Nephron (organoid): Measurements from ENCODE around the gene SECISBP2.
A peak's percentile ranks its signal among the peaks of the same experiment; 100 is the strongest.

Experiments
- H3K27ac Mint-ChIP-seq, 3 experiments: 2 replicates each; pipeline ENCODE4 v1.8.0; 2020; ENCODE audit warnings: mixed read lengths in 3 of 3, mild to moderate bottlenecking in 2 of 3, moderate library complexity in 1 of 3
- H3K27me3 Mint-ChIP-seq: 2 replicates; pipeline ENCODE4 v1.8.0; 2021; ENCODE audit warnings: low read depth, mild to moderate bottlenecking, moderate library complexity, mixed read lengths
- H3K36me3 Mint-ChIP-seq: 2 replicates; pipeline ENCODE4 v1.8.0; 2020; ENCODE audit warnings: low read depth, mixed read lengths
- H3K4me1 Mint-ChIP-seq: 2 replicates; pipeline ENCODE4 v1.8.0; 2020; ENCODE audit warnings: mixed read lengths
- H3K4me3 Mint-ChIP-seq, 3 experiments: 2 replicates each; pipeline ENCODE4 v1.8.0; 2020; ENCODE audit warnings: mild to moderate bottlenecking in 3 of 3, mixed read lengths in 3 of 3, moderate library complexity in 2 of 3
- H3K9me3 Mint-ChIP-seq: 2 replicates; pipeline ENCODE4 v1.8.0; 2020; ENCODE audit warnings: mixed read lengths
- TF ChIP-seq, protein P1 (sequence below), 3 experiments: fragments of 200-600 bp; sonication (generic); IDR thresholded peaks; one replicate each; pipeline ENCODE4 v1.5.0; 2021; ENCODE audit warnings: antibody characterized with exemption in 3 of 3; ENCODE audit not compliant: unreplicated experiment in 3 of 3

The SECISBP2 gene

DNA sequence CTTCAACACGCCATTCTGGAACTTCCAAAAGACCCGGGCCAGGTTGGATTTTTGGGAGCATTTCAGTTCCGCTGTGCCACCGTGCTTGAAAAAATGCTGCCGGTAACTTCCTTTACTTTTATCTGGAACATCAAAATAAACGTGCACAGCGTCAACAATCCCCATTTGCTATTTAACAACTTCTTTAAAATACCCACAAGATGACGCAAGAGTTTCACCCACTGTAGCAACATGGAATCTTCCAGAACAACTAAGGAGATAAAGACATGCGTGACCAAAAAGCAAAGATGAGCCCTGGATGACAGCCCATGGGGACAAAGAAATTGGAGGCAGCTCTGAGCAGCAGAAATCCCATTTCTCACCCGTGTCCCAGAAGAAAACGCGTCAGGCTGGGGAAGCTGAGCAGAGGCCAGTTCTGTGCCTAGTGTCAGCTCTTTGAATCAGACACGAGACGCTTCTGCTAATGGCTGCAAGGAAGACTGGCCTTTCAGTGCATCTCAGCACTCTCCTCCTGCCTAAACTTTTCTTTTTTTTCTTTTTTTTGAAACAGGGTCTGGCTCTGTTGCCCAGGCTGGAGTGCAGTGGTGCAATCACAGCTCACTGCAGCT is 61.3 kb downstream of the SECISBP2 start:
- Mint-ChIP-seq H3K4me1 (no peaks in the 10 kb centered on the region), H3K27ac (no peak overlapping the region), H3K9me3 (no peaks in the 10 kb centered on the region), H3K4me3 (no peak overlapping the region), H3K36me3 (peaks cover 51% of the 10 kb centered on the region), H3K27me3 (no peaks in the 10 kb centered on the region)
- TF ChIP-seq, protein P1, sequence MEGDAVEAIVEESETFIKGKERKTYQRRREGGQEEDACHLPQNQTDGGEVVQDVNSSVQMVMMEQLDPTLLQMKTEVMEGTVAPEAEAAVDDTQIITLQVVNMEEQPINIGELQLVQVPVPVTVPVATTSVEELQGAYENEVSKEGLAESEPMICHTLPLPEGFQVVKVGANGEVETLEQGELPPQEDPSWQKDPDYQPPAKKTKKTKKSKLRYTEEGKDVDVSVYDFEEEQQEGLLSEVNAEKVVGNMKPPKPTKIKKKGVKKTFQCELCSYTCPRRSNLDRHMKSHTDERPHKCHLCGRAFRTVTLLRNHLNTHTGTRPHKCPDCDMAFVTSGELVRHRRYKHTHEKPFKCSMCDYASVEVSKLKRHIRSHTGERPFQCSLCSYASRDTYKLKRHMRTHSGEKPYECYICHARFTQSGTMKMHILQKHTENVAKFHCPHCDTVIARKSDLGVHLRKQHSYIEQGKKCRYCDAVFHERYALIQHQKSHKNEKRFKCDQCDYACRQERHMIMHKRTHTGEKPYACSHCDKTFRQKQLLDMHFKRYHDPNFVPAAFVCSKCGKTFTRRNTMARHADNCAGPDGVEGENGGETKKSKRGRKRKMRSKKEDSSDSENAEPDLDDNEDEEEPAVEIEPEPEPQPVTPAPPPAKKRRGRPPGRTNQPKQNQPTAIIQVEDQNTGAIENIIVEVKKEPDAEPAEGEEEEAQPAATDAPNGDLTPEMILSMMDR (IDR thresholded peaks at IDR 0.05; ENCODE audit: unreplicated experiment in 3 of 3), result no peak

DNA sequence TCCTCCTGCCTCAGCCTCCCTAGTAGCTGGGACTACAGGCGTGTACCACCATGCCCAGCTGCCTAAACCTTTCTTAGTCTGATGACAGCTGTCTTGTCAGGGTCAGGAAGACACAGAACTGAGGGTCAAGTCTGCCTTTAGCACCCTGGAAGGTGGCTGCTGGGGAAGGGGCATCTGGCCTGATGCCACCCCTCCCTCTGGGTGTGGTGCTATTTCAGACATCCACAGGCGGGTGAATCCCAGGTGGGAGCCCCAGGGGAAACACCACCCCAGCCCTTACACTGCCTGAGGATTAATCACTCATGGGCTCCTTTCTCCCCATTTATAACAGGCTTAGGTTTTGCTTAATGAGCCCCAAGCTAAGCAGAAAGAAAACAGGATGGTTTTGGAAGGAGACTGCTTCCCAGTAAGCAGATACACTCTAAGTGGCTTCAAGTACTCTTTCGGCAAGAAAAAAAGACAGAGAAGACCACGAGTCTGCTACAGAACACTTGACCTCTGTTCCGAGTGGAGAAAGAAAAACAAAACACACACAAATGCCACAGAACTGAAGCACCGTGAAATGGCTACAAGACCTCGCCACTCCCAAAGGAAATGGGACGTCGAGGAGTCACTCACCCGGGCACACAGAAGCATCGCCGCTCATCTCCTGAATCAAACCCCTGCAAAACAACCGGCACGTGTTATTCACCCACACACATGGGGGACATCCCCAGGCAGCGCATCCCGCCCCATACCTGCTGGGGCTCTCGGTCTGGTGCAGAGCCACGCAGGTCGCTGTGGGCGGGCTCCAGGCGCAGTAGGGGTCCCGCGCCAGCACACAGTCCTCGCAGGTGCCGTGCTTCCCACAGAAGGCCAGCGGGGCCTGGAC is 62.4 kb downstream of the SECISBP2 start:
- H3K36me3 Mint-ChIP-seq, result peaks cover 56% of the 10 kb centered on the region
- H3K9me3 Mint-ChIP-seq, result no peaks in the 10 kb centered on the region
- no peaks in the 10 kb centered on the region for H3K4me1 Mint-ChIP-seq
- H3K27ac Mint-ChIP-seq, result peak overlapping the region in 2 of 3 experiments; percentile 40 to 51
- H3K4me3 Mint-ChIP-seq, result no peak overlapping the region
- TF ChIP-seq, protein P1 (IDR thresholded peaks at IDR 0.05; ENCODE audit: unreplicated experiment in 3 of 3), result no peak
- H3K27me3 Mint-ChIP-seq, result no peaks in the 10 kb centered on the region

DNA sequence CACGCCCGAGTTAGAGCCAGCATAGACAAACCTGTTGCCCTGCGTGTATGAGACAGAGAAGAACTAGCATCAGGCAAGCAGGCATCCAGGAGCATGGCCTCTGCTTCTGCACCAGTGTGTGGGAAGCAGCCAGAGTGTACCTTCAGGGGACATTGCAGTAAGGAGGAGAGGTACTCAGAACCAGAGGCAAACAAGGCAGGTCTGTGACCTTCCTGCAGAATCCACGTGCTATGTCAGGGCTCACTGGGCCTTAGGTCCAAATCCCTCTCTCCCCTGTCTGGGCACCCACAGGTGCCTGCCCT is 63.0 kb downstream of the SECISBP2 start:
- Mint-ChIP-seq H3K27me3 (no peaks in the 10 kb centered on the region), H3K9me3 (no peaks in the 10 kb centered on the region), H3K4me1 (no peaks in the 10 kb centered on the region), H3K27ac (no peak overlapping the region), H3K4me3 (no peak overlapping the region), H3K36me3 (peaks cover 61% of the 10 kb centered on the region)
- TF ChIP-seq, protein P1 (IDR thresholded peaks at IDR 0.05; ENCODE audit: unreplicated experiment in 3 of 3), result no peak

DNA sequence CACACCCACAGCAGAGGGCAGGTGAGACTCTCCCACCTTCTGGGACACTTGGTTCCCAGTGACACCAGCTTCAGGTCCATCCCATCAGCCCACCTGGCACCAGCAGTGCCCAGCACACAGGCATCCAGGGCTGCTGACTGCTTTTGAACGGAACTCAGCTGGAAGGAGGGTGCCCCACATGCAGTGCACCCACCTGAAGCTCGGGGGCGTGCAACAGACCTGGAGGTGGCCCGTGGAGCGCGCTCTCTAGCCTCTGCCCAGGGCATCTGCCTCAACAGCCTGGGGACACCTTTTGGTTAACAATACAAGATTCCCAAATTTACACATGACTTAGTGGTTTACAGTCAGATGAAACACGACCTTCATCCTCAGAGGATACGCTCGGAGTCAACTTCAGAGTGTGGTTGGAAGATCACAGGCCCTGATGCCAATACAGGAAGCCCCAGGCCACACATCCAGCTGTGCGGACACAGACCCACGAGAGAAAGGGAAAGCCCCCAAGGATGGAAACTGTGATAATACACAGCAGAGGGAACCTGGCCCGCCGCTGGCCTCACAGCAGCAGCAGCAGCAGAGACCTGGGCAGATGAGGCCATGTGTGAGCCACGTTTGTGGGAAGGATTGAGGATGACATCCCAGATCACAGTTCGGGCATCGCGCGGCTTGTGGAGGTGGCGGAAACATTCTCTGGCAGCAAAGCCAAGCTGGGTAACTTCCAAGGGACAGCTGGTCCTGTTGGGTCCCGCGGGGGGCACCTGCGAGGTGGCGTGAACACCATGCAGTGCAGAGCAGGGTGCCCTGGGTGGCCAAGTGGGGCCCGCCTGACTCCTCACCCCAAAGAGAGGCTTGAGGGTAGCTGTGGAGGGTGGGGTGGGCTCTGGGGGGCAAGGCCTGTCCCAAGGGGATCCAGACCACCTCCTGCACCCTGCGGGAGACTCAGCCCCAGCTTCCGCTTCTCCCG is 64.0 kb downstream of the SECISBP2 start:
- H3K9me3 Mint-ChIP-seq, result no peaks in the 10 kb centered on the region
- H3K27me3 Mint-ChIP-seq, result no peaks in the 10 kb centered on the region
- TF ChIP-seq, protein P1 (IDR thresholded peaks at IDR 0.05; ENCODE audit: unreplicated experiment in 3 of 3), result no peak
- H3K4me1 Mint-ChIP-seq, result no peaks in the 10 kb centered on the region
- peaks cover 56% of the 10 kb centered on the region for H3K36me3 Mint-ChIP-seq
- no peak overlapping the region for H3K27ac Mint-ChIP-seq
- H3K4me3 Mint-ChIP-seq, result no peak overlapping the region

DNA sequence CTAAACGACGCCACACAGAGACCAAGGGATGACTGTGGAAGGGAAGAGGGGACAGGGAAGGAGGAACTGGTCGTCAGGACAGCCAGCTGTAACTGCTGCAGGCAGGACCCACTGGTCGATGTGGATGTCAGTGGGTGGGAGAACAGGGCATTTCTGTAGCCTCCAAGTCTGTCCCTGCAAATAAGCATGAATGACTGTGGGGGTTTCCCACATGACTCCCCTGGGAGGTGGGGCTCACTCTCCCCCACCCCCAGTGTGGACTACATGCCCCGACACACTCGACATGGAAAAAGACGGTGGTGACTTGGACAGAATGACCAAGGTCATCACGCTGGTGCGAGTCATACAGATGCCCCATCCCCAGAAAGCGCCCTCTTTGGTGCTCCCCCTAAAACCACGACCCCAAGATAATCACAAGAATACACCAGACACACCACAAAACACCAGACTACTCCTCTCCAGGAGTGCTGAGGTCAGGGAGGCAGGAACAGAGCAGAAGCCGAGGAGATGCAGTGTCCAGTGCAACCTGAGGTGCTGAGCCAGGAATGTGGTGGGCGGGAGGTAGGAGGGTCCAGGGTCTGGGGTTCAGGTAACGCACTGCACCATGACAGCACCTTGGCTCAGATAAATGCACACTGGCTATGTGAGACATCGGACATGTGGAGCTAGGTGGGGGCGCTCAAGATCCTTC is 64.9 kb downstream of the SECISBP2 start:
- TF ChIP-seq, protein P1 (IDR thresholded peaks at IDR 0.05; ENCODE audit: unreplicated experiment in 3 of 3), result no peak
- Mint-ChIP-seq H3K9me3 (no peaks in the 10 kb centered on the region), H3K36me3 (peaks cover 55% of the 10 kb centered on the region), H3K4me1 (no peaks in the 10 kb centered on the region), H3K27me3 (no peaks in the 10 kb centered on the region), H3K4me3 (no peak overlapping the region), H3K27ac (no peak overlapping the region)
